ENCODE measurements around the gene KLK13. TPM values are rescaled to one million over a fixed set of nuclear protein-coding genes. Genes with fewer than 3 reads are reported as not detected.

KLK13 gene, protein sequence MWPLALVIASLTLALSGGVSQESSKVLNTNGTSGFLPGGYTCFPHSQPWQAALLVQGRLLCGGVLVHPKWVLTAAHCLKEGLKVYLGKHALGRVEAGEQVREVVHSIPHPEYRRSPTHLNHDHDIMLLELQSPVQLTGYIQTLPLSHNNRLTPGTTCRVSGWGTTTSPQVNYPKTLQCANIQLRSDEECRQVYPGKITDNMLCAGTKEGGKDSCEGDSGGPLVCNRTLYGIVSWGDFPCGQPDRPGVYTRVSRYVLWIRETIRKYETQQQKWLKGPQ
- polyA plus RNA-seq (ENCODE audit: low read depth in 6 of 6): not detected

DNA sequence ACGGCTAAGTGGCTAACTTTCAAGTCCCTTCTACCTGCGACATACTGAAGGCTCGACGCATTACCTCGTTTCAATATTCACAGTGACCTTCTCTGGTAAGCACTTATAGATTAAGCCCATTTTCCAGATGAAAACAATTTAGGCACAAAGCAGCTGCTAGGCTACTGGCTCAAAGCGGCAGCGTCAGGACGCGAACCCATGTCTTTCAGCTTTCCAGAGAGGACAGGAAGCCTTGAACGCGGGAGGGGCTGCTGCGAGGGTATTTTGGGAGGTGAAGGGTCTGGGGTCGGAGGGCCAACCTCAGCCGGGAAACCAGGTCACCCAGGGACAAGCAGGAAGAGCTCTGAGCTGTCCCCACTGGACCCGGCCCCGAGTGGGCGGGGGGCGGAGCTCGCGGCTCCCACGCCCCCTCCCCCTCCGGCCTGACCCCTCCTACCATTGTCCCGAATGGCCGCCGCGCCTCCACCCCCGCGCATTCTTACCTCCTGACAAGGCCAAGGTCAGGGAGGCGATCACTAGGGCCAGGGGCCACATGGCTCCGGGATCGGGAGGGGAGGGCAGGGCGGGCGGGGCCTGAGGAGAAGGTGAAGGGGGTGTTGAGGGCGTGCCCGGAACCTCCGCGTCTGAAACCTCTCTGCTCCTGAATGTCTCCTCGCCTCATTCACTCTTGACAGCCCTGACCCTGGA is at the start of gene KLK13:
Gene KLK13, minus strand, starts transcription at position 559 of the 687 bp plus-strand sequence. Its CDS starts 25 bp downstream, at position 534.
- H3K4me3 Mint-ChIP-seq: peak within 1 kb of the TSS in 6 of 8 donors; percentile 25 to 78 (median 48)
- peaks cover 29 to 37% (median 31%) of the 10 kb centered on the region in 3 donors for H3K27me3 Mint-ChIP-seq

DNA sequence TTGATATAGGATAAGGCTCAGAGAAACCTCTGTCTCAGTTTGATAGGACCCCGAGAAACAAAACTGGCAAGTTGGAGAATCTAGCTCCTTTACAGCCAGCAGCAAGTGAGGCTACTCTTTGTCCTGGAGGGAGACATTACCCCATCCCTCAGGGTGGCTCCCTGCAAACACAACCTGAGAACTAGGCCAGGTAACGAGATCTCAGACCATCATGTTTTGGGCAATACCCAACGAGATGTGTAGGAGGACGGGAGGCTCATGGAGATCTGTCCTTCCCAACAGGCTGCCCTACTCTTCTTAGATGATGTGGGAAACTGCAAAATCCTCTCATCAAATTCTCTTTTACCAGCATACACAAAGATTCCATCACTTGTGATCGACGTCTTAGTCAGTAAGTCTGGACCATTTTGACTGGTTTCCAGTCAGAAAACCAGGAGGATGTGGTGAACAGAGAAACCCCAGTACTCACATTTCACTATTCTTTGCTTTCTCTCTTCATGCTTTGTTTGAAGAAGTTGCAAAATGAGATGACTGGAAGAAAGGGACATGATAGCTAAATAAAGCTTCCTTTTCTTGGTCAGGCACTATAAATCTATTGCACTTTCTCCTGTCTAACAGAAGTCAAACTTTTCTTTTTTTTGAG is 49.3 kb upstream of the KLK13 start:
- Mint-ChIP-seq H3K36me3 (no peaks in the 10 kb centered on the region), H3K27me3 (peaks cover 15 to 29% (median 15%) of the 10 kb centered on the region in 3 donors), H3K4me3 (no peak overlapping the region), H3K9me3 (no peaks in the 10 kb centered on the region), H3K27ac (no peak overlapping the region), H3K4me1 (peaks cover 0 to 2% (median 0%) of the 10 kb centered on the region in 3 donors)
- DNase-seq: no peak
- no peak for ATAC-seq (ENCODE audit: low read depth in 2 of 2)

More for the DNA sequence above, at the start of gene KLK13:
- no peak for ATAC-seq (ENCODE audit: low read depth in 2 of 2)
- peaks cover 8 to 22% (median 11%) of the 10 kb centered on the region in 7 donors for H3K9me3 Mint-ChIP-seq
- no peak for DNase-seq
- peak within 1 kb of the TSS in 2 of 6 donors; percentile 15 to 36 for H3K27ac Mint-ChIP-seq
- H3K36me3 Mint-ChIP-seq: peaks cover 0 to 36% of the 10 kb centered on the region in 2 donors
- peaks cover 0 to 4% (median 2%) of the 10 kb centered on the region in 3 donors for H3K4me1 Mint-ChIP-seq

DNA sequence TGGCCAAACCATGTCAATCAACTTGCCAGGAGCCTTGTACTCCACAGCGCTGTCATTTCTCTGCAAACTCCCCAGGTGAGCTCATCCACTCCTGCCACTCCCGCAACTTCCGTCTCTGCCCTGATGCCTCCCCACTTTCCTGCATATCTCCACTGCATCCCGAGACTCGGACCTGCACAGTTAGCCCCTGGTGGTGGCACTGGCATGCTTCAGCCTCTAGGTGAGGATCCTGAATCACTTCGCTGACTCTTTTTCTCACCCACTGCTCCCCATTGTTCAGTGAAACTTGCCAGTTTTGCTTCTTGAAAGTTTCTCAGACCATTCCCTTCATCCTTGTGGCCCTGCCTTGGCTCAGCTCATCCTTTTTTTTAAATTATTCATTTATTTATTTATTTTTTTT is 46.7 kb upstream of the KLK13 start:
- no peak for DNase-seq
- Mint-ChIP-seq H3K4me3 (no peak overlapping the region), H3K4me1 (peaks cover 19 to 24% (median 19%) of the 10 kb centered on the region in 3 donors), H3K36me3 (no peaks in the 10 kb centered on the region), H3K9me3 (no peaks in the 10 kb centered on the region), H3K27me3 (peaks cover 0 to 14% (median 7%) of the 10 kb centered on the region in 3 donors), H3K27ac (no peak overlapping the region)
- ATAC-seq (ENCODE audit: low read depth in 2 of 2): no peak

DNA sequence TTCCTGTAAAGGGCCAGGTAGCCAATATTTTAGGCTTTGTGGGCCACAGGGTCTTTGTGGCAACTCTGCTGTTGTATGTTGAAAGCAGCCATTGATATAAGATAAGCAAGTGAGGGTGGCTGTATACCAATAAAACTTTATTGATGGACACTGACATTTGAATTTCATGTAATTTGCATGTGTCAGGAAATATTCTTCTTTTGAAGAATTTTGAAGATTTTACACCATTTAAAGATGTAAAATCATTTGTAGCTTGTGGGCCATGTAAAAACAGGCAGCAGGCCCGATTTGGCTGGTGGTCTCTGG is 45.7 kb upstream of the KLK13 start:
- H3K4me3 Mint-ChIP-seq: peak overlapping the region in 3 of 8 donors; percentile 21 to 57 (median 40)
- peaks cover 26 to 32% (median 26%) of the 10 kb centered on the region in 3 donors for H3K4me1 Mint-ChIP-seq
- peaks cover 0 to 7% (median 7%) of the 10 kb centered on the region in 3 donors for H3K27me3 Mint-ChIP-seq
- no peaks in the 10 kb centered on the region for H3K36me3 Mint-ChIP-seq
- ATAC-seq (ENCODE audit: low read depth in 2 of 2) (no peak), DNase-seq (no peak)
- no peaks in the 10 kb centered on the region for H3K9me3 Mint-ChIP-seq
- H3K27ac Mint-ChIP-seq: no peak overlapping the region

DNA sequence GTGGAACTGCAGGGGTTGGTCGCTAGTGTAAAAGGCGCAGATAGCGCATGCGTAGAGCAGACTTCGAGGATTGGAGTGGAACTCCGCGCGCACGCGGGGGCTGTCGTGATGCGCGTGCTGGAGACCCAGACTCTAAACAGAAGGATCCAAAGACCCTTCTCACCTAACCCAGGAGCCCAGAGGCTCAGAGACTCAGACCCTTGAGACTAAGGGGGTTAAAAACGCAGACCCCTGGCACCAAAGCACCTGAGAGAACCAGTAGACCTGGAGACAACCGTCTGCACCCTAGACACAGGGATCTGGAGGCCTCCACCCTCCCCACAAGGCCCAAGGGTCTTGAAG is 43.9 kb upstream of the KLK13 start:
- H3K27ac Mint-ChIP-seq: peak overlapping the region; percentile 93 to 99 (median 97)
- peak; percentile 37 to 47 for ATAC-seq (ENCODE audit: low read depth in 2 of 2)
- H3K4me3 Mint-ChIP-seq: peak overlapping the region; percentile 87 to 99 (median 96)
- no peaks in the 10 kb centered on the region for H3K27me3 Mint-ChIP-seq
- peaks cover 0 to 4% of the 10 kb centered on the region in 2 donors for H3K36me3 Mint-ChIP-seq
- no peak for DNase-seq
- no peaks in the 10 kb centered on the region for H3K9me3 Mint-ChIP-seq
- peaks cover 36 to 41% (median 37%) of the 10 kb centered on the region in 3 donors for H3K4me1 Mint-ChIP-seq

DNA sequence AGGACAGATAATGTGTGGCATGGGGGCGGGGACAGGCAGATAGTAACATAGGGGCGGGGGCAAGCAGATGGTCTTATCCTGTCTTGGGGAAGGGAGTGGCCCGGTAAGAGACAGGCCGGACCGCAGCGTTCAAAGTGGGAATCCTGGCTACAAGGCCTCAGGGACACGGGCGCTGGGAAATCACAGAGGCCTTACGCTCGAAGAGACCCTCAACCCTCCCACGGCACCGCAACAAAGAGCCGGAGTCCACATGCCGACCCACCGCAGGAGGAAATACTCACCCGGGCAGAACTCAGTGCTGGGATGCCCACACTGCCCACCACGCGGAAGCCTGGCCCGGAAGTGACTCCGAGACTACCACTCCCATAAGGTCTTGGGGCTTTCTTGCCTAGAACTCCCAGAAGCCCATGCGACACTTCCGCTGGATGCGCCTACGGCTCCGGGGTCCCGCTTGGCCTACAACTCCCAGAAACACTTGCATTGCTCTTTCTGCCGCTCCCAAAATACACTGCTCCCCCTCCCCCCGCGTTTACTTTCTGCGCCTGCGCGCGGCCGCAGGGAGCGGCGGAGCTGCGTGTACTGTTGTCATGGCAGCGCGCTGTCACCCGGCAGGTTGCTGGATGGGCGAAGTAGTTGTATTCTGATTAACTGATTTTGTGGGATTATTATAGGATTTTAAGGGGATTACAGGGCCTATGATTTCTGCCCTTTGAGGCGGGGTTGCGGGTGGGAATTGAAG is 43.3 kb upstream of the KLK13 start, which contains the start of gene CTU1:
Gene CTU1, minus strand, starts transcription at position 344 of the 739 bp plus-strand sequence. CDS start 3,840 bp downstream, outside the sequence.
- Mint-ChIP-seq H3K9me3 (no peaks in the 10 kb centered on the region), H3K27ac (peak within 1 kb of the TSS; percentile 93 to 99 (median 97)), H3K4me3 (peak within 1 kb of the TSS; percentile 87 to 99 (median 96)), H3K36me3 (peaks cover 0 to 4% of the 10 kb centered on the region in 2 donors), H3K4me1 (peaks cover 36 to 41% (median 37%) of the 10 kb centered on the region in 3 donors), H3K27me3 (no peaks in the 10 kb centered on the region)
- DNase-seq (peak; percentile 98), ATAC-seq (ENCODE audit: low read depth in 2 of 2) (peak; percentile 96 to 99)

DNA sequence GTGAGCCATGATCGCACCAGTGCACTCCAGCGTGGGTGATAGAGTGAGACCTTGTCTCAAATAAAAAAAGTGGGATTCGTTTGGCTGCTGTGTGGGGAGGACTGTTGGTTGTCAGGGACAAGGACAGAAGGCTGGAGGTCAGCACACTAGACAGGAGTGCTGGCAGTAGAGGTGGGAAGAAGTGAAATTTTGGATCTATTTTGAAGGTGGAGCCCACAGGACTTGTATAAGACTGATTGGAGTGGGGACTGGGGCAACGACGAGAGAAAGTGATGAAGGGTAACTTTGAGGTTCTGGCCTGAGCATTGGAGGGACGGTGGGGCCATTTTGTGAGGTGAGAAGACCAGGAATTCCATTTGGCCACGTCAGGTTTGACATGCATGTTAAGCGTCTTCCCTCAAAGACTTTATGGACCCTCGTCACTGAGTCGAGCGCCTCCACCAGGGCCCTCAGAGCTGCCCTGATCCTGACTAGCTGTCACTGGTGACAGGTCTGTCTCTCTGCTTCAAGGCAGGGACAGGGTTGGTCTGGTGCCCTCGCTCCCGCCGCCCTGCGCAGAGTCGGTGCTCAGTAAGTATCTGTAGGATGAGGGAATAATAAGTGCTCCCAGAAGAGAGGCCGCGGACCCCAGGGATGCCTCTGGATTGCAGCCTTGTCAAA is 42.6 kb upstream of the KLK13 start:
- Mint-ChIP-seq H3K27me3 (no peaks in the 10 kb centered on the region), H3K27ac (peak overlapping the region; percentile 93 to 99 (median 97)), H3K4me1 (peaks cover 40 to 41% (median 41%) of the 10 kb centered on the region in 3 donors), H3K4me3 (peak overlapping the region; percentile 87 to 99 (median 96)), H3K36me3 (peaks cover 5 to 10% of the 10 kb centered on the region in 2 donors), H3K9me3 (no peaks in the 10 kb centered on the region)
- DNase-seq: no peak
- no peak for ATAC-seq (ENCODE audit: low read depth in 2 of 2)

DNA sequence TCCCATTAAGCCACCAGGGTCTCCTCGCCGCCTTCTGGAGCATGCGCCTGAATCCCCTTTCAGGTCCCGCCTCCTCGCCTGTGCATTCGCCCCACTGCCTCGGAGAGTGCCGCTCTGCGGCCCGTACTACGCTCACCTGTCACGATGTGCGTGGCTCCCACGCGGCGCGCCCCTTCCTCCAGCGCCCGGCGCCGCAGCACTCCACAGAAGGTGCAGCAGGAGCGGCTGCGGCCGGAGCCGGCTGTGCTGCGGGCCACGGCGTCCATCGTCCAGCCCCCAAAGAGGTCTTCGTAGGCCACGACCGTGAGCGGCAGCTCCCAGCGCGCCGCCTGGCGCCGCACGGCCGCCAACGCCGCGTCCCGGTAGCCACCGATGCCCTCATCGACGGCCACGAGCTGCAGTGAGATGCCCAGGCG is 39.0 kb upstream of the KLK13 start:
- Mint-ChIP-seq H3K4me1 (peaks cover 44 to 62% (median 45%) of the 10 kb centered on the region in 3 donors), H3K36me3 (peaks cover 10 to 21% of the 10 kb centered on the region in 2 donors), H3K4me3 (no peak overlapping the region), H3K9me3 (no peaks in the 10 kb centered on the region), H3K27me3 (no peaks in the 10 kb centered on the region), H3K27ac (no peak overlapping the region)
- ATAC-seq (ENCODE audit: low read depth in 2 of 2): no peak
- DNase-seq: no peak

DNA sequence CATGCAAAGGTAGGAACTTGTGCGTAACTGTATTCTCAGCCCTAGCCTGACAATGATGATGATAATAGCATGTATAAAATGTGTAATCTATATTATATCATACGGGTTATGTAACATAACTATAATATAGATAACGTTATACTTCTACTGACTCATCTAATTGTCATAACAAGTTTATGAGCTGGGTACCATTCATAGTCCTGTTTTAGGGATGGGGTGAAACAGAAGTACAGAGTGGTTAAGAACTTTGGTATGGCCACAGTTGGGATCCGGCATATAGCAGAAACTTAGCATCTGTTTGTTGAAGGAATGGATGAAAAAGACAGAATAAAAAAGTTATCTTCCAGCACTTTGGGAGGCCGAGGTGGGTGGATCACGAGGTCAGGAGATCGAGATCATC is 38.1 kb upstream of the KLK13 start:
- H3K9me3 Mint-ChIP-seq: no peaks in the 10 kb centered on the region
- no peaks in the 10 kb centered on the region for H3K27me3 Mint-ChIP-seq
- H3K36me3 Mint-ChIP-seq: peaks cover 10 to 22% of the 10 kb centered on the region in 2 donors
- ATAC-seq (ENCODE audit: low read depth in 2 of 2): no peak
- H3K4me1 Mint-ChIP-seq: peaks cover 35 to 57% (median 40%) of the 10 kb centered on the region in 3 donors
- peak overlapping the region in 2 of 6 donors; percentile 26 to 48 for H3K27ac Mint-ChIP-seq
- no peak overlapping the region for H3K4me3 Mint-ChIP-seq
- no peak for DNase-seq

DNA sequence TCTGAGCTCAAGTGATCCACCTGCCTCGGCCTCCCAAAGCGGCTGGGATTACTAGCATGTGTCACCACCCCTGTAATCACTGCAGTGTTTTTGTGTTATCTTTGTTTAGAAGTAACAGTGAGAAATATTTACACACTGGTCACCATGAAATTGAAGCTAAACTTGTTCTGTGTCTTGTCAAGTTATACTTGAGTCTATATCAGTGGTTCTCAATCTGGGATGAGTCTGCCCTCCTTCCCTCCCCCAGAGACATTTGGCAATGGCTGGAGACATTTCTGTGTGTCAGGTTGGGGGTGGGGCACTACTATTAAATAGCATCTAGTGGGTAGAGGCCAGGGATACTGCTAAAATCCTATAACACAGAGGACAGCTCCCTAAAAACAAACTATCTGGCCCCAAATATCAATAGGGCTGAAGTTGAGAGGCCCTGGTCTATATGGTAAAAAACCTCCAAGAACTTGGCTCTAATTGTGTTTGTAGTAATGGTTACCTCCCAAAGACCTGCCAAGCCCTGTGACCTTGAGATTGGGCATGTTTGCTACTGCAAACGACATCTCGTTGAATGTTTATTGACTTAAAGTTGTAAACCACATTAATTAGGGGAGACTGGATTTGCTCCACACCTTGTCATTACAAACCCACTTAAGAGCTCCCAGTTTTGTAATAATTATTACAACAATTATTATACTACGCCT is 36.4 kb upstream of the KLK13 start:
- no peak overlapping the region for H3K27ac Mint-ChIP-seq
- ATAC-seq (ENCODE audit: low read depth in 2 of 2): no peak
- H3K4me1 Mint-ChIP-seq: peaks cover 27 to 50% (median 33%) of the 10 kb centered on the region in 3 donors
- H3K9me3 Mint-ChIP-seq: no peaks in the 10 kb centered on the region
- no peak for DNase-seq
- H3K4me3 Mint-ChIP-seq: no peak overlapping the region
- no peaks in the 10 kb centered on the region for H3K27me3 Mint-ChIP-seq
- peaks cover 14 to 22% of the 10 kb centered on the region in 2 donors for H3K36me3 Mint-ChIP-seq

DNA sequence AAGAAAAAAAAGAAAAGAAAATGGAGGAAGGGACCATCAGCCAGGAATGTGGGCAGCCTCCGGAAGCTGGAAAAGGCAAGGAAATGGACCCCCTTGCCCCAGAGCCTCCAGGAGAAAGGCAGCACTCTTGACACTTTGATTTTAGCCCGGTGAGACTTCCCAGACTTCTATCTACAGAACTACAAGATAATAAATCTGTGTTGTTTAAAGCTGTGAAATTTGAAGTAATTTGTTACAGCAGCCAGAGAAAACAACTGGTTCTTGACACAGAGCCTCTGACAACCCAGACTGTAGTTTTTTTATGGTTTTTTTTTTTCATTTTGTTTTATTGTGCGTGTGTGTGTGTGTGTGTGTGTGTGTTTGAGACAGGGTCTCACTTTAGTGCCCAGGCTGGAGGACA is 35.7 kb upstream of the KLK13 start:
- no peak overlapping the region for H3K4me3 Mint-ChIP-seq
- no peaks in the 10 kb centered on the region for H3K27me3 Mint-ChIP-seq
- peaks cover 14 to 22% of the 10 kb centered on the region in 2 donors for H3K36me3 Mint-ChIP-seq
- ATAC-seq (ENCODE audit: low read depth in 2 of 2) (no peak), DNase-seq (no peak)
- peaks cover 20 to 43% (median 26%) of the 10 kb centered on the region in 3 donors for H3K4me1 Mint-ChIP-seq
- peak overlapping the region in 1 of 6 donors; percentile 69 for H3K27ac Mint-ChIP-seq
- no peaks in the 10 kb centered on the region for H3K9me3 Mint-ChIP-seq

DNA sequence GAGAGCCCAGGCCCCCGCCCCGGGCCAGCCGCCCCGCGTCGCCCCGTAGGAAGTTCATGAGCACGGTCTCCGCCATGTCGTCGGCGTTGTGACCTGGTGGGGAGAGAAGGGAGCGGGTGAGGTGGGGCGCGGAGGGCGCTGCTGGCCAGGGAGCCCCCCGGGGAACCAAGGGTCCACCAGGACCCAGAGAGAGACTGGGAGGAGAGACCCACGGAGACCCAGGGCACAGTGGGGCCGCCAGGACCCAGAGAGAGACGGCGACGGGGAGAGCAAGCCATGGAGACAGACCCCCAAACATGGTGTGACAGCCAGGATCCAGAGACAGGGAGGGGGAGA is 34.1 kb upstream of the KLK13 start:
- Mint-ChIP-seq H3K9me3 (no peaks in the 10 kb centered on the region), H3K36me3 (peaks cover 10 to 22% of the 10 kb centered on the region in 2 donors), H3K4me3 (peak overlapping the region in 2 of 8 donors; percentile 12 to 29), H3K27me3 (no peaks in the 10 kb centered on the region), H3K27ac (no peak overlapping the region), H3K4me1 (peaks cover 15 to 32% (median 21%) of the 10 kb centered on the region in 3 donors)
- DNase-seq (no peak), ATAC-seq (ENCODE audit: low read depth in 2 of 2) (no peak)

All from naive B cell (primary cell).